NCI-H1105 treated with DMSO at 0.1 percent for 48 hours (cell line): ENCODE measurements around the gene REPIN1.

ENCODE experiments used
- DNase-seq: peaks from one replicate; lab custom pipeline; 2025; lab: John Stamatoyannopoulos, UW

REPIN1 gene

DNA sequence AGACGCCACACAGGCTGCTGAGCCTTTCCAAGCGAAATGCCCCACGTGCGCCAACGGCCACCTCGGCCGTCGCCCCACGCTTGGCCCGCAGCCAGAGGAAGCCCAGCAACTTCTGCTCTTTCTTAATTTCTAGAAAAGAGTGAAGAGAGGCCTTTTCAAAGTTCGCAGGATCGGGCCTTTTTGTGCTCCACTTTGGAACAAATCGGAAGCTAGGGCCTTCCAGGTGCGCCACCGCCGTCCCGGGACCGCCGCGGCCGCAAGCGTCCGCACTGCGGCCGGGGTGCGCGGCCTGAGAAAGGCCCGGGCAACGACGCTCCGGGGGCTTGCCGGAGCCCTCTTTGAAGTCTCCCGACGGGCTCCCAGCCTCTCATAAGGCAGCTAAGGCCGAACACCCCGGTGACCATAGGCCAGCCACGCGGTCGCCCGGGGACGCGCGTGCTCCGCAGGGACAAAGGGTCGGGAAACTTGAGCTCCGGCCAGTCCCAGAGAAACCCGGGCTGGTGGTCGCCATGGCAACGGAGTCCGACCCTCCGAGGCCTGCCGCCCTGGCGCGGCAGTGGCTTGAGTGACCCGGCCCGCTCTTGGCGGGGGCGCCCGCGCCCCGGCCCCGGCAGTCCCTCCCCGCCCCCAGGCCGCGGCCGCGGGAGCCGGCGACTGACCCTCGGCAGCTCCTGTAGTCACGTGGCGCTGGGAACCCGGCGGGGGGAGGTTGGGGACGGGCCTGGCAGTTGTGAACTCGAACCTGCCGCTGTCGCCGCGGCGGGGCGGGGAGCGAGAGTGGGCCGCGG lies at the start of gene REPIN1:
REPIN1 (plus strand) TSS at position 727 of the 788 bp plus-strand sequence. CDS start 890 bp downstream, outside the sequence.
- DNase-seq: peak; percentile 82

GRCh38 chr7:150321788-150322113 lies 46.9 kb upstream of the REPIN1 start:
- no peak for DNase-seq

GRCh38 chr7:150322114-150322832 lies 46.3 kb upstream of the REPIN1 start:
- peak; percentile 9 for DNase-seq

- DNase-seq: peak; percentile 87
These were observed 45.6 kb upstream of the REPIN1 start, which contains the start of the genes ACTR3C and LRRC61 for GRCh38 chr7:150322833-150323681. Gene ACTR3C, minus strand, starts transcription at chr7:150323545. Its CDS starts 28,249 bp downstream, at chr7:150295296. Gene LRRC61, plus strand, starts transcription at chr7:150323355. Its CDS starts 13,507 bp downstream, at chr7:150336862.

GRCh38 chr7:150323682-150324372 lies 44.8 kb upstream of the REPIN1 start:
- DNase-seq: no peak

DNA sequence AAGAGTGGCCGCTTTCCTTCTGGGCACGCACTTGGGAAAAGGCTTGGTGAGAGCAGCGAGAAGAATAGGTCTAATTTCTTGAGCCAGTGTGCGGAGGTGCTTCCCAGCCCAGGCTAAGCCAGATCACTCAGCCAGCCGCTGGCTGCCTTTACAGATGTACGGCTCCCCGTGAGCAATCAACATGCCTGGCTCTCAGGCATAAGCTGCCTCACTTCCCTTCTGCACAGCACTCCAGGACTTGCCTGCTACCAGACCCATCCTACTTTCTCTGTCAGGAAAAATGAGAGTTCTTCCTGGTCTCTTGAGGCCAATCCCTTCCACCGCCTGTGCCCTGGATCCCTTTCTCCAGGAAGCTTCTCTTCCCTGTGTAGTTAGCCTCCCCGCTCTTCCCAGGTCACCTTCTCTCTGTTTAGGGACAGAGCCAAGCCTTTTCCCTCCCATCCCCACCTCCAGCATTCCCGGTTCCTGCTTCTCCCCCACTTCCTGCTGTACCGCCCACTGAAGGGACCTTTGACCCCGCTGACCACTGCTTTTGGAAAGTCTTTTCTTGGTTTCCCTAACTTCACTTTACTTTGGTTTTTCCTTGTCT lies 44.2 kb upstream of the REPIN1 start:
- DNase-seq: no peak

- DNase-seq: no peak
These were observed 43.5 kb upstream of the REPIN1 start for GRCh38 chr7:150325110-150325611.

DNA sequence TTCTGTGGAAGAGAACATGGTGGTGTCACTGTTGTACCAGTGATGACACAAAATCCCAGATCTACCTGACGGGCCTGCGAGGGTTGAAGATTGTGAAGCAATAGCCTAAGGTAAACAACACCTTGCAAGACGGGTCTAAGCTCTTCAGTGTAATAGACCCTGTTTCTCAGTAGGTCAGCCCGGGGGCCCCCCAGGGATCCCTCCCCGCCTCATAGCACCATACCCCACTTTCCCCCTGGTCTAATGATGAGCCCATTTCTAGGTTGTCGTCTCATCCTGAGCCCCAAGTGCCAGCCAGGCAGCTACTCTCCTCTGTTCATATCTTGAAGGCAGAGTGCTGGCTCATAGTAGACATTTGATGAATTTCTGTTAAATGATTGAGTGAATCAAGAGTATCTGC lies 42.7 kb upstream of the REPIN1 start:
- no peak for DNase-seq

GRCh38 chr7:150326657-150327268 lies 41.9 kb upstream of the REPIN1 start:
- no peak for DNase-seq

DNA sequence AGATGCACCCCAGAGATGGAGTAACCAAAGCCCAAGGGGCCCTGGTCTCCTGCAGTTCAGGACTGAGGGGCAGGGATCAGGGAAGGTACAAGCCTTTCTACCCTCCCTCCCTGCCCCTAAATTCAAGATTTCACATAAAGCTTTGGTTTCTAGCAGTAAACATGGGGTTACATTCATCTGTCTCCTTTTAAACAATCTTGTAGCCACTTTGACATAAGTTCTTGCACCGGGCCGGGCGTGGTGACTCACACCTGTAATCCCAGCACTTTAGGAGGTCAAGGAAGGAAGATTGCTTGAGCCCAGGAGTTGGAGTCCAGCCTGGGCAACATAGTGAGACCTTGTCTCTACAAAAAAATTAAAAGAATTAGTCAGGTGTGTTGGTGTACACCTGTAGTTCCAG lies 41.3 kb upstream of the REPIN1 start:
- DNase-seq: no peak

- DNase-seq: no peak
These were observed 39.1 kb upstream of the REPIN1 start for GRCh38 chr7:150329331-150330120.

DNA sequence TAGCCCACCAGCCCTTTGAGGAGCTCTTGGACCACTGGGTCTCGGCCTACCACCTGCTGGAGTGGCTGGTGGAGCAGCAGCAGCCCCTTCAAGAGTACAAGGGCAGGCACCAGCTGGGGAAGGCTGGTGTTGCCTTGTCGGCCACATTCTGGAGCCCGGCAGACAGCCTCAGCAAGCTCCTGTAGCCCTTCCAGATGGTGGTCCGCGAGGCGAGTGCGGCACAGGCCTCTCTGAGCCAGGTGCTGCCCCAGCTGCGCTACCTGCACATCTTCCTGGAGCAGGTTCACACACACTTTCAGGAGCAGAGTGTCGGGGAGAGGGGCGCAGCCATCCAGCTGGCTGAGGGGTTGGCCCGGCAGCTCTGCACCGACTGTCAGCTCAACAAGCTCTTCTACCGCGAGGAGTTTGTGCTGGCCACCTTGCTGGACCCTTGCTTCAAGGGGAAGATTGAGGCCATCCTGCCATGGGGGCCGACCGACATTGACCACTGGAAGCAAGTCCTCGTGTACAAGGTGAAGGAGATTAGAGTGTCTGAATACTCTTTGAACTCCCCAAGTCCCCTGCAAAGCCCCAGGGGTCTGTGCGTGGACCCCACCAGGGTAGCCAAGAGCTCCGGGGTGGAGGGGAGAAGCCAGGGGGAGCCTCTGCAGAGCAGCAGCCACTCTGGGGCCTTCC lies 38.3 kb upstream of the REPIN1 start:
- DNase-seq: no peak

DNA sequence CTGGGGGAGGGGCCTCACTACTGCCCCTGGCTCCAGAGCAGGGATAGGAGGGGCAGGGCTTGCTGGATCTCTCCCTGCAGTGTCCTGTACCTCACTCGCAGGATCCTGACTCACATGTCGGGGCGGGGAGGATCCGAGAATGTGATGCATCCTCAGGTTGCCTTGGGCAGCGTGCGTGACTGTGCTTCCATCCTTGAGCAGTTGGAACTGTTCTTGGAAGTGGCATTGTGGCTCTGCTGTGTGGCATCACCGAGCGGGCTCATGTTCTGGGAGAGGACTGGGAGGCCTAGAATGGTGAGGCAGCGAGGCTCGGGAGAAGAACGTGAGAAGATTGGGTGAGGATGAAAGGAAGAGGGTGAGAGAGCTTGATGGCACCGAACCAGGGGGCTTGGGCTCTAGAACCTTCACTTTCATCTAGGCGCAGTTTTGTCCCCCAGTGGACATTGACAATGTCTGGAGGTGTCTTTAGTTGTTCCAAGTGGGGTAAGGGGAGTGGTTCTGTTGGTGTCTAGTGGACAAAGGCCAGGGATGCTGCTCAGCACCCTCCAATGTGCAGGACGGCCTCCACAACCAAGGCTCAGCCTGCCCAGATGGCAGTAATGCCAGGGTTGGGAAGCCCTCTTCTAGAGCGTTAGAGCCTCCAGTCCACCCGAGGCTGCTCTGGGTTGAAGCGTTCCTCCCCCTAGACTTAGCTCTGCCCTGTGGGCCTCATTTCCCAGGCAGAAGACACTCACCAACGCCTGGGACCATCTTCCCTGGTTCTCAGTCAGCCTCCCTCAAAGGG lies 35.6 kb upstream of the REPIN1 start:
- DNase-seq: no peak

- DNase-seq: no peak
These were observed 35.0 kb upstream of the REPIN1 start for GRCh38 chr7:150333659-150334058.

DNA sequence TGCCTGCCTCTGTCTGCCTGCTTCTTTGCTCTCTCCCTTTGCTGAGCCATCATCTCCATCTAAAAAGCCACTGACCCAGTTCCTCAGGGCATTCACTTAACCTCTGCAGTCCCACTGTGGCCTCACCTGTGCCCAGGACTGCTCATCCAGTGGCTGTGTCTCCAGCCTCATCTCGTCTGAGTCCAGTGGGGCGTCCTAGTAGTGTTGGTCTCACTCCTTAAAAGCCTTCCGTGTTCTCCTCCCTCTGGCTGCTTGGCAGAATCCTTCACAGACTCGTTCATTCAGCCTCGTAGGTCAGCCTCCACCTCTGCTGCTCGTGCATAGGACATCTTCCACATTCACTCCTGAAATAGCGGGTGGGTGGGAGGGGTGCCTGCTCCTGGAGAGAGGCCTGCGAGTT lies 34.5 kb upstream of the REPIN1 start:
- no peak for DNase-seq

DNA sequence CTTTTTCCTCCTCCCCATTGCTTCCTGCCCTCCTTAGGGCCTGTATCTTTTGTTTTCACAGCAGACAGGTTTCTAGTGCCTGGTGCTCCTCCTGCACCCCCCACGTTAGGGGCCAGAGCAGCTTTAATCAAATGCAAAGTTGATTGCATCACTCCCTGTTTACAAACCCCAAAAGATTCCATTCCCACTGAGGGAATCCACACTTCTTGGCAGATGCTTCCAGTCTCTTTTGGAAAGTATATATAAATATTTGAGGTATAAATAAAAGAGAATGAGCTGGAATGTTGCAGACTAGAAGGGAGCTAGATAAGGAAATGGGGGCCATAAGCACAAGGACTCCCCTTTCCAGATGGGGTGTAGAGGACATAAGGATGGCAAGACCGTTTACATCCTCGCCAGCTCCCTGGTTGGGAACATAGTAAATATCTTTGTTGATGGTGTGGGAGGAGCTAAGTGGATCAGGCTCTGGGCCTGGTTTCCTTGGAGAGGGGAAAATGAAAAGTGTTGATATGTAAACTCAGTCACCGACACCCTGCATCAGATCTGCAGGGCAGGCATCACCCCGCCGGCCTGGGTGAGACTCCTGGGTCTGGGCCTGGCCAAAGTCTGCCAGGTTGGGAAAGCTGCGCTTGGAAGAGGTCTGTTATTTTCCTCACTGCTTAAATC lies 33.4 kb upstream of the REPIN1 start:
- no peak for DNase-seq

DNA sequence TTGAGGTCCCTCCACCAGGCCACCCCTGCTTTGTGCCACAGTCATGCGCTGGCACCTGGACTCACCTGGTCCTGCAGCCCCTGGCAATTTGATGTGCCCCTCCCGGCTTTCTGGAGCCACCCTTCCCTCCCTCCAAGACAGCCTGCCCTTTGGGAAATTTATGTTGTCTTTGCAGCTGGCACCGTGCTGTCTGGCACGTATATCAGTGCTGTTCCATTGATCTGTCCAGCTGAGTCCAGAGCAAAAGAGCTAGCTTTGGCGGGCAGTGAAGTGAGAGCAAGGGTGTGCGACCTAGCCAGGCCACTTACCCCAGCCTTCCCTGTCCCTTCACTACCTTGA lies 32.9 kb upstream of the REPIN1 start:
- no peak for DNase-seq

DNA sequence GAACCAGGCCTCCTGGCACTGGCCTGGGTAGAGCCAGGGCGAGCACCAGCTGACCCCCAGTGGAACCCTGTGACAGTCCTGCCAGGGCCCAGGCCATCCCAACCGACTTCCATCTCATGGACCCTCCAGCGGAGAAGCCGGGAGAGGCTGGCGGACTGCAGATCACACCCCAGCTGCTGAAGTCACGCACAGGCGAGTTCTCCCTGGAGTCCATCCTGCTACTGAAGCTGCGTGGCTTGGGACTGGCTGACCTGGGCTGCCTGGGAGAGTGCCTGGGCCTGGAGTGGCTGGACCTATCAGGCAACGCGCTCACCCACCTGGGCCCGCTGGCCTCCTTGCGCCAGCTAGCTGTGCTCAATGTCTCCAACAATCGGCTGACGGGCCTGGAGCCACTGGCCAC lies 31.9 kb upstream of the REPIN1 start:
- no peak for DNase-seq
